HepG2 (cell line): Measurements from ENCODE around the gene DNLZ. TPM values are rescaled to one million over a fixed set of nuclear protein-coding genes. Genes with fewer than 3 reads are reported as not detected.

Experiments used
- ATAC-seq: fragments of 200-7000 bp; cut with Tn5 transposase; 3 replicates; pipeline ENCODE4 v1.9.1; 2020; ENCODE audit warnings: mild to moderate bottlenecking, moderate library complexity
- BruUV-seq: library from RNA; stranded (reverse); fragments of 400-500 nt; replicated peaks from 2 replicates; lab custom pipeline; 2021; lab: Mats Ljungman, UMichigan
- CTCF ChIA-PET: fragments of 300-600 bp; formaldehyde crosslinking; extraction: SDS; loops from one replicate; lab custom pipeline; 2021; ENCODE audit warnings: low total read pairs, inconsistent platforms, low intra/inter-chr PET ratio; lab: Yijun Ruan, JAX
- POLR2A ChIA-PET: fragments of 350-600 bp; sonication (Branson Sonifier 250); formaldehyde crosslinking; loops from one replicate; lab custom pipeline; 2020; ENCODE audit warnings: antibody characterized with exemption, inconsistent platforms; lab: Yijun Ruan, JAX
- DNase-seq: peaks from one replicate; pipeline ENCODE4 v3.0.0-alpha.2; 2015; ENCODE audit warnings: low spot score
- FAIRE-seq: peaks from 3 replicates; lab custom pipeline; 2011; peaks lifted over from hg19 to GRCh38; lab: Jason Lieb, UNC
- H2AFZ ChIP-seq: one replicate; pipeline ENCODE4 v1.6.1; 2011; ENCODE audit warnings: low read length, inconsistent platforms
- H3K27ac ChIP-seq: fragments of 300-600 bp; 3 replicates; pipeline ENCODE4 v1.8.0; 2011; ENCODE audit warnings: mixed run types, mild to moderate bottlenecking, mixed read lengths, low read length, inconsistent platforms; ENCODE audit not compliant: insufficient read depth; ENCODE audit errors: extremely low read length
- H3K27me3 ChIP-seq, 2 experiments: fragments of 200-600 bp in 1 of 2; 2 replicates in 1 of 2; 3 replicates in 1 of 2; pipeline versions ENCODE4 v1.6.0 to v1.8.0; 2011; ENCODE audit warnings: low read length in 2 of 2, mild to moderate bottlenecking in 2 of 2, moderate library complexity in 2 of 2, inconsistent platforms in 1 of 2; ENCODE audit not compliant: insufficient read depth in 2 of 2, control insufficient read depth in 1 of 2
- H3K36me3 ChIP-seq, 2 experiments: fragments of 200-600 bp in 1 of 2; replicated peaks in 1 of 2; 2 replicates in 1 of 2; 3 replicates in 1 of 2; pipeline versions ENCODE4 v1.5.1 to v1.8.0; 2011; ENCODE audit warnings: low read length in 2 of 2, inconsistent platforms in 1 of 2; ENCODE audit not compliant: insufficient read depth in 2 of 2, control insufficient read depth in 1 of 2
- H3K4me1 ChIP-seq: 2 replicates; pipeline ENCODE4 v1.5.1; 2012; ENCODE audit warnings: low read length, inconsistent platforms; ENCODE audit not compliant: insufficient read depth
- H3K4me2 ChIP-seq: 2 replicates; pipeline ENCODE4 v1.6.0; 2011; ENCODE audit warnings: low read depth, low read length, inconsistent platforms
- H3K4me3 ChIP-seq, 3 experiments: fragments of 200-600 bp in 1 of 3; sonication (generic), shearing (Covaris generic) in 1 of 3; replicated peaks in 1 of 3; 2 replicates each; pipeline ENCODE4 v1.5.1; 2011 to 2016; ENCODE audit warnings: low read length in 3 of 3, inconsistent platforms in 2 of 3, low read depth in 2 of 3, mild to moderate bottlenecking in 2 of 3, control low read depth in 1 of 3, mixed read lengths in 1 of 3; ENCODE audit not compliant: insufficient read depth in 1 of 3
- H3K79me2 ChIP-seq: one replicate; pipeline ENCODE4 v1.6.1; 2011; ENCODE audit warnings: low read length, inconsistent platforms; ENCODE audit not compliant: insufficient read depth
- H3K9ac ChIP-seq: 2 replicates; pipeline ENCODE4 v1.6.0; 2011; ENCODE audit warnings: mild to moderate bottlenecking, low read depth, low read length, inconsistent platforms; ENCODE audit not compliant: insufficient read depth
- H3K9me3 ChIP-seq: 2 replicates; pipeline ENCODE4 v1.5.1; 2012; ENCODE audit warnings: mild to moderate bottlenecking, low read length
- H4K20me1 ChIP-seq: 2 replicates; pipeline ENCODE4 v1.6.0; 2011; ENCODE audit warnings: inconsistent platforms, mild to moderate bottlenecking, low read length, moderate library complexity; ENCODE audit not compliant: insufficient read depth
- GLMP ChIP-seq: sonication (generic); formaldehyde crosslinking; IDR thresholded peaks from 2 replicates; pipeline ENCODE4 v1.9.0; 2021; ENCODE audit warnings: missing genetic modification reagents, mild to moderate bottlenecking, borderline replicate concordance
- MEIS2 ChIP-seq: sonication (generic); formaldehyde crosslinking; IDR thresholded peaks from 2 replicates; pipeline ENCODE4 v1.9.0; 2021; ENCODE audit warnings: mild to moderate bottlenecking, missing genetic modification reagents
- RNF2 ChIP-seq: fragments of 450-650 bp; conservative IDR thresholded peaks from 2 replicates; pipeline ENCODE4 v1.6.1; 2016; ENCODE audit warnings: low read depth
- ZFP36 ChIP-seq: fragments of 150-350 bp; IDR thresholded peaks from 2 replicates; pipeline ENCODE4 v1.6.1; 2018; ENCODE audit warnings: borderline replicate concordance, low read length, low read depth; ENCODE audit not compliant: partially characterized antibody
- ZNF256 ChIP-seq: sonication (generic); formaldehyde crosslinking; conservative IDR thresholded peaks from 2 replicates; pipeline ENCODE4 v1.4.0; 2020; ENCODE audit warnings: missing genetic modification reagents
- ZNF777 ChIP-seq: sonication (generic); formaldehyde crosslinking; IDR thresholded peaks from 2 replicates; pipeline ENCODE4 v1.4.0; 2020; ENCODE audit warnings: missing genetic modification reagents
- ZSCAN31 ChIP-seq: sonication (generic); formaldehyde crosslinking; IDR thresholded peaks from 2 replicates; pipeline ENCODE4 v1.5.0; 2020; ENCODE audit warnings: low read depth, mild to moderate bottlenecking, missing genetic modification reagents
- WGBS: methylation state at CpG from one replicate; pipeline ENCODE4 v1.1.6; 2017; ENCODE audit warnings: low lambda C conversion rate; 5-methylcytosine and 5-hydroxymethylcytosine counted together
- in situ Hi-C: cut with HindIII; loops from 2 replicates; pipeline ENCODE4 v1.10.0; 2017; ENCODE audit warnings: low pct_unique_long_range_greater_than_20kb; ENCODE audit not compliant: extremely low pct_ligation_motif_present
- intact Hi-C: fragments of 100-400 bp; cut with micrococcal nuclease; formaldehyde crosslinking; loops from one replicate; pipeline ENCODE4 v1.10.0; 2022; ENCODE audit not compliant: unreplicated experiment
- polyA plus RNA-seq, 8 experiments: library from polyadenylated mRNA; depleted of rRNA in 3 of 8; stranded (reverse) in 7 of 8; unstranded in 1 of 8; fragments of >200 nt; fragmentation: Illumina TruSeq in 4 of 8; extraction: Trizol in 4 of 8; gene quantifications; 2 replicates each; pipeline versions ENCODE4 v1.2.1 to v1.2.3, GENCODE V29; 2011 to 2016; ENCODE audit warnings: low read depth in 4 of 8, missing spikeins in 1 of 8, mixed read lengths in 1 of 8; ENCODE audit not compliant: insufficient read depth in 1 of 8
- total RNA-seq, 5 experiments: library from RNA; depleted of rRNA; stranded (reverse); fragments of >200 nt; fragmentation: Illumina TruSeq; extraction: Trizol; gene quantifications; 2 replicates each; pipeline ENCODE4 v1.2.3, GENCODE V29; 2016; ENCODE audit warnings: low read depth in 1 of 5
- TF ChIP-seq, protein P1 (sequence below): sonication (generic); formaldehyde crosslinking; IDR thresholded peaks from 2 replicates; pipeline ENCODE4 v1.4.0; 2020; ENCODE audit warnings: low read depth, mild to moderate bottlenecking, missing genetic modification reagents
- TF ChIP-seq, protein P2 (sequence below): sonication (generic); formaldehyde crosslinking; IDR thresholded peaks from 2 replicates; pipeline ENCODE4 v1.5.0; 2020; ENCODE audit warnings: missing genetic modification reagents

DNLZ gene
- total and polyA plus RNA-seq, 2 of the 13 experiments (the other 11 are each of a cell fraction or from before 2014, with no cell fraction given) = 3.4 to 8.0 TPM

DNA sequence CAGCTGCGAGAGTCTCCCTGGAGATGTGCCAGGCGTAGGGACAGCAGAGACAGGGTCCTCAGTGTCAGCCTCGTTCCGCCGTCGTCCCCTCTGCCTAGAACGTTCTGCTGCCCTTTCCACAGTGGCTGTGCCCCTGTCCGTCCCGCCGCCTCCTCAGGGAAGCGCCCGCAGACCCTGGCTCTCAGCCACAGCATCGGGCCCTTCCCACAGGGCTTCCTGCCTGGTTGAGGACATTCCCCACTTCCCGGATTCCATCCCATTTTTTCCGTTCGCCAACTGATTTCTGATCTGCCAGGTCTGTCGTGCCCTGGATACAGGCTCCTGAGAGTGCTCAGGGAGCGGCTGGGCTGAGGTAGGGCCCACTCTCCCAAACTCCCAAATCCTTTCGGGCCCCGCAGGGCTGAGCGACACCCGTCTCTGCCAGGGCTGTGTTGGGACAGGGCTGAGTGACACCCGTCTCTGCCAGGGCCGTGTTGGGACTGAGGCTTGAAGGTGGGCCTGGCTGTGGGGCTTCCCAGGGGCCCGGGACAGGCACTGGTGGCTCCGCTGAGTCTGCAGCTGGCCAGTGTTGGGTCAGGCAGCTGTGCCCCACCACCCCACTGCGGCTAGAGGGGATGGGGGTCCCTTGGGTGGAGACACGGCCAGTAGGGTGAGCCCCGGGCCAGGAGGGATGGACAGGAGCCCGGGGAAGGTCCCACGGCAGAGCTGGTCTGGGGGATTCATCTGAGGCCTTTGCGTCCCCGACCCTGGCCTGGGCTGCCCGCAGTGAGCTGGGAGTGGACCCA, 15.9 kb downstream of the DNLZ start:
- no peak overlapping the region for H3K4me3 ChIP-seq
- no TSS peak for BruUV-seq
- FAIRE-seq = no peak
- ATAC-seq = no peak
- H3K4me1 ChIP-seq = peaks cover 40% of the 10 kb centered on the region
- CTCF ChIA-PET = interaction anchor here (1.0 kb wide), 1 partner anchor 26 kb away, joined by 3 read pairs; the partner anchor contains the start of gene CARD9
- no peak overlapping the region for H2AFZ ChIP-seq
- no peak for DNase-seq
- H3K27ac ChIP-seq = no peak overlapping the region
- H3K36me3 ChIP-seq = no peaks in the 10 kb centered on the region
- intact Hi-C loops = no loop called here
- H3K79me2 ChIP-seq = no peaks in the 10 kb centered on the region
- 73% methylated on average over 22 of the region's 34 CpGs for WGBS
- no peaks in the 10 kb centered on the region for H3K9me3 ChIP-seq
- in situ Hi-C loops = loop anchor here (25.0 kb wide), 1 partner anchor 290 kb away; no protein-coding TSS in a partner anchor
- TF ChIP-seq, protein P1, sequence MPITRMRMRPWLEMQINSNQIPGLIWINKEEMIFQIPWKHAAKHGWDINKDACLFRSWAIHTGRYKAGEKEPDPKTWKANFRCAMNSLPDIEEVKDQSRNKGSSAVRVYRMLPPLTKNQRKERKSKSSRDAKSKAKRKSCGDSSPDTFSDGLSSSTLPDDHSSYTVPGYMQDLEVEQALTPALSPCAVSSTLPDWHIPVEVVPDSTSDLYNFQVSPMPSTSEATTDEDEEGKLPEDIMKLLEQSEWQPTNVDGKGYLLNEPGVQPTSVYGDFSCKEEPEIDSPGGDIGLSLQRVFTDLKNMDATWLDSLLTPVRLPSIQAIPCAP (CRISPR knock-in tag) = no peak
- TF ChIP-seq ZNF256 = no peak
- TF ChIP-seq ZFP36 = no peak
- TF ChIP-seq, protein P2, sequence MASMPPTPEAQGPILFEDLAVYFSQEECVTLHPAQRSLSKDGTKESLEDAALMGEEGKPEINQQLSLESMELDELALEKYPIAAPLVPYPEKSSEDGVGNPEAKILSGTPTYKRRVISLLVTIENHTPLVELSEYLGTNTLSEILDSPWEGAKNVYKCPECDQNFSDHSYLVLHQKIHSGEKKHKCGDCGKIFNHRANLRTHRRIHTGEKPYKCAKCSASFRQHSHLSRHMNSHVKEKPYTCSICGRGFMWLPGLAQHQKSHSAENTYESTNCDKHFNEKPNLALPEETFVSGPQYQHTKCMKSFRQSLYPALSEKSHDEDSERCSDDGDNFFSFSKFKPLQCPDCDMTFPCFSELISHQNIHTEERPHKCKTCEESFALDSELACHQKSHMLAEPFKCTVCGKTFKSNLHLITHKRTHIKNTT (CRISPR knock-in tag) = no peak
- TF ChIP-seq GLMP (CRISPR knock-in tag) = no peak
- TF ChIP-seq RNF2 = no peak
- TF ChIP-seq ZSCAN31 (CRISPR knock-in tag) = no peak
- TF ChIP-seq MEIS2 = no peak
- no peak for TF ChIP-seq ZNF777 (CRISPR knock-in tag)
- H3K9ac ChIP-seq = no peak overlapping the region
- H4K20me1 ChIP-seq = no peaks in the 10 kb centered on the region
- peaks cover 0 to 4% of the 10 kb centered on the region in 2 experiments; a peak in 2 of 5 replicates for H3K27me3 ChIP-seq
- H3K4me2 ChIP-seq = no peak overlapping the region
- POLR2A ChIA-PET = no interaction called here
